GM18907 (cell line): ENCODE results near the gene USP27X.
A peak's percentile ranks its signal among the peaks of the same experiment; 100 is the strongest.

Experiments
- ATAC-seq: cut with Tn5 transposase; IDR thresholded peaks from one replicate; pipeline ENCODE4 v1.9.1; 2021; ENCODE audit warnings: mild to moderate bottlenecking, moderate library complexity; ENCODE audit not compliant: unreplicated experiment

Gene USP27X

DNA sequence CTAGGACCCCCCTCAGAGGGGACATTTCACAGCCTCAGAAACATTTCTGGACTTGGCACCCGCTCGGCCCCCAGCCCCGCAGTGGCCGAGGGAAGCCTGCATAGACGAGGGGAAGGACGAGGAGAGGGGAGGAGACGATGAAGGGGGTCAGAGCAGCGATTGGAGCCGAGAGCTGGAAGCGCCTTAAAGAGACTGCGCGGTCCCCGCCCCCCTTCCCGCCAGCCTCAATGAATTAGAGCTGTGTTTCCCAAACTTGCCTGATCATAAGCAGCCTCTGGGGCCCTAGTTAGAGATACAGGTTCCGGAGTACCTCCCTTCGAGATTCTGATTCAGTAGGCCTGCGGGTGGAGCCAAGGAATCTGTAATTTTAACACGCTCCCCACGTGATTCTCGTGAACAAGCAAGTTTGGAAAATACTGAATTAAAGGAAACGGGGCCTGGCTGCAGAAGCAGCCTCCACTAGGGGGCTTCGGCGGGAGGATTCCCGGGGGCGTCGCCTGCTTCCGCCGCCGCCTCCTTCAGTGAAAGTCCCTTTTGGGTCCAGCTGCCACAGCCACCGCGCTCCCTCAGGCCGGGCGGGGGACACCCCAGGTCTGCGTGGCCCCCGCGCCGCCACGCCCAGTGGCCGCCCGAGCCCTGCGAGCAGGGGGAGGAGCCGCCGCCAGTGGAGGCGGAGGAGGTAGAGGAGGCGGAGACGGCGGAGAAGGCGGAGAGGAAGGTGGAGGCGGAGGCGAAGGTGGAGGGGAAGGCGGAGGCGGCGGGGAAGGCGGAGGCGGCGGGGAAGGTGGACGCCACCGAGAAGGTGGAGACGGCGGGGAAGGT lies at the start of gene USP27X:
TSS of gene USP27X (plus strand) at position 651 of the 822 bp plus-strand sequence. CDS start 824 bp downstream, outside the sequence.
- ATAC-seq, result peak; percentile 90

- ATAC-seq, result peak; percentile 77
Observed at GRCh38 chrX:49838374-49838773, 40.9 kb upstream of the USP27X start.

- peak; percentile 63 for ATAC-seq
Observed at GRCh38 chrX:49840679-49841078, 38.6 kb upstream of the USP27X start.

- no peak for ATAC-seq
Observed at GRCh38 chrX:49842621-49843020, 36.7 kb upstream of the USP27X start.

- ATAC-seq, result no peak
Observed at GRCh38 chrX:49844611-49845010, 34.7 kb upstream of the USP27X start.

GRCh38 chrX:49845701-49846403 lies 33.4 kb upstream of the USP27X start:
- ATAC-seq, result no peak

GRCh38 chrX:49846522-49846921 lies 32.8 kb upstream of the USP27X start:
- no peak for ATAC-seq

- no peak for ATAC-seq
Observed at GRCh38 chrX:49848275-49848674, 31.0 kb upstream of the USP27X start.

GRCh38 chrX:49850028-49850427 lies 29.3 kb upstream of the USP27X start:
- no peak for ATAC-seq

DNA sequence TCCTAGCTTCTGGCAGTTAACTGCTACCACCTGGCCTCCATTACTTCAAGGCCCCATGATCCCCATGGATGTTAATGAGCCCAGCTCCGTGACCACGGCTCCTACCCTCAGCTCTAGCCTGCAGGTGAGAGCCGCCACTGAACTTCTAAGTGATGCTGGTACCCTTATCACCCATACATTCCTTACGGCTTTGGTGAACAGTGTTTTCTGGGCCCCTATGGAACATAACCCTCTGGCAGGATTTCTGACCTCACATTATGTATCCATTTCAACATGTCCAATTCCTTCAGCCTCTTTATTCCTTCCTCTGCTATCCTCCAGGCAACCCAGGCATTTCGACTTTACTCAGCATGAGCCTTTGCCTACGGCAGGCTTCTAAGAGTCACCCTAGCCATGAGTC lies 25.6 kb upstream of the USP27X start:
- no peak for ATAC-seq

DNA sequence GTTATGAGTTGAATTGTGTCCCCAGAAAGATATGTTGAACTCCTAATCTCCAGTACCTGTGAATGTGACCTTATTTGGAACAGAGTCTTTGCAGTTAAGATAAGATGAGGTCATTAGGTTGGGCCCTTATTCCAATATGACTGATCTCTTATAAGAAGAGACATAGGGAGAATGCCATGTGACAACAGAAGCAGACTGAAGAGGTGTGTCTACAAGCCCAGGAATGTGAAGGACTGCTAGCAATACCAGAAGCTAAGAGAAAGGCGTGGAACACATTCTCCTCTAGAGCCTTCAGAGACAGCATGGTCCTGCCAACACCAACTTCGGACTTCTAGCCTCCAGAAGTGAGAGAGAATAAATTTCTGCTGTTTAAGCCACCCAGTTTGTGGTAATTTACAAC lies 22.5 kb upstream of the USP27X start:
- ATAC-seq, result no peak

DNA sequence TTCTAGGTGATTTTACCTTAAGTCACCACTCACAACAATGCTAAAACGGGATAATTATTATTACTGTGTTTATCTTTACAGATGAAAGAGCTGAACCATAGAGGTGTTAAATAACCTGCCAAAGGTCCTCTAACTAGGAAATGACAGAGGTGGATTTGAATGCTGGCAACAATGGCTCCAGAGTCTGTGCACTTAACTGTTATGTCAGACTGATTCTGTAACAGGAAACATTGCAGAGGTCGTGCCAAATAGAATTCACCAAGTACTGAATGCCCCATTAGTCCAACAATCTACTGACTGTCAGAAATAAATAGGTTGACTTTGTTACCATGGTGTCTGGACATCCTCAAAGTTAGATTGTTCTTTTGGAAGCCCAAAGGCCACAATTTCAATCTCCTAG lies 20.9 kb upstream of the USP27X start:
- ATAC-seq, result no peak

DNA sequence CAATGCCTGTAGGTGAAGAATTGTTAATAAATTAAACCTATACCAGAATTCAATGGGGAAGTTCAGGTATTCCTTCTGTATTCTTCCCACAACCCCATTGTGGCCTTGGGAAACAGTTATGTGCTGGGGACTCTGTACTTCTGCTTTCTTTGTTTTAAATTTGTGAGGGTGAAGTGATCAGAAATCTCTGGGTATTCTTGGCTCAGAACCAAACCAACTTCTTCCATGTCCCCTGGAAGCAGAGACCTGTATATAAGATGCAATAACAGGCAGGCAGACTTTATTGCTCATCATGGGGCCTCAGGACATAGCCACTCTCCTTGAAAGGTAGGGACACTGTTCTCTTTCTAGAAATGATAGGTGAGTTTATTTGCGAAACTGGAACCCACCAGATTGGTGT lies 19.8 kb upstream of the USP27X start:
- no peak for ATAC-seq

DNA sequence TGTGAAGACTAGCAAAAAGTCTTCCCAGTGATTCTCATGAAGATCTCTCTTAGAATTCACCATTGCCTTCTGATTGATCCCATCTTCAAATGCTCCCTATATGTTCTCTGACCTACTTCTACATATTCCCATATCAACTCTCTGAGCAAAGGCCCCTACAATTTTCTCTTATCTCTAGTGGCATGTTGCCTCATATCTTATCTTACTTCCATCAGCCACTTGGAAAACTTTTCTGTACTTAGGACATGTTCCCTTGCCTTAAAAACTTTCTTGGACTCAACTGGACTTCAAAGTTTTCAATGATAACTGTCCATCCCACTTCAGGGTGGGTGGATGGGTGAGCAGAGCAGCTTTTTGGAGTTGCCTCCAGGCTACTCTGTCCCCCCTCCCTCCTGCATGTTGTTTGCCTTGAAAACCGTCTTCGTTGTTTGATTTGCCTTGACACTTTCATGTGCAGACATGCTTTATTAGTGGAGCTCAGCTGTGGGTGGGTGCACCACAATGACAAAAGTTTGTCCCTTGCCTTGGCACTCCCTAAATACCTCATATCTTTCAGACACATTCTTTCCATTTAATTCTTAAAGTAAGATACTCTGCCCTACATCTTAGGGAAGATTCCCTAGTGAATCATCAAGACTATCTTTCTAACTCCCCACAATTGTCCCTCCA lies 18.3 kb upstream of the USP27X start:
- ATAC-seq, result no peak

DNA sequence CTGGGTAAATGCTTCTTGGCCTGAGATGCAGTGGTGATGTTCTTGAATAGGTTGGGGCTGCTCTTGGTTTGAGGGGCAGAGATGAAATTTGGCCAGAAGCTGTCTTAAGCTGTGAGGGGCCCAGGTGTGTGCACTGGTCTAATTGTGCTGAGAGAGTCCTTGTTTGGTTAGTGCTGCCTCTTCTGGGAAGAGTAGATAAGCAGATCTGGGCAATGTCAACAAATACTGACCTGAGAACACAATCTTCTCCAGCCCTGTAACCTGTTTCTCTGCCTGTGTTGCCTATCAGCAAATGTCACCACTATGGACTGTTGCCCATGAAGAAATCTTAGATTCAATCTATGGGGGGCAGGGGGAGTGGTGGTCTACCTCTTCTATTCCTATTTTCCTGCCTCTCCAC lies 17.2 kb upstream of the USP27X start:
- ATAC-seq, result no peak

DNA sequence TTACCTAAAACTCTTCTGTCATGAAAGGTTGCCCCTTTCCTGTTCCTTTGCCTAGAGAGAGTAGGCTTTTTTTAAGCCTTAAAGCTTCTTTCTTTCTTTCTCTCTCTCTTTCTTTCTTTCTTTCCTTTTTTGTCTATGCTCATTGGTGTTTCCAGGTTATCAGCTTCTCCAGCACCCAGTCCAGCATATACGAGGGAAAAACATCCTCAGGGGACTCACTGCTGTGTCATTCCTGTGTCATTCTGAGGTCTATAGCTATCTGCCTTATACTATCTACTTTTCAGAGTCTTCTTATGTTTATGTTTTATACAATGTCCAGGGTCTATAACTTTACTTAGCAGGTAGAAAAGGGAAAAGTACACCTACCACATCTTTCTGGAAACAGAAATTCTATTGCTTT lies 10.5 kb upstream of the USP27X start:
- no peak for ATAC-seq

GRCh38 chrX:49876750-49877149 lies 2.5 kb upstream of the USP27X start:
- ATAC-seq, result no peak

DNA sequence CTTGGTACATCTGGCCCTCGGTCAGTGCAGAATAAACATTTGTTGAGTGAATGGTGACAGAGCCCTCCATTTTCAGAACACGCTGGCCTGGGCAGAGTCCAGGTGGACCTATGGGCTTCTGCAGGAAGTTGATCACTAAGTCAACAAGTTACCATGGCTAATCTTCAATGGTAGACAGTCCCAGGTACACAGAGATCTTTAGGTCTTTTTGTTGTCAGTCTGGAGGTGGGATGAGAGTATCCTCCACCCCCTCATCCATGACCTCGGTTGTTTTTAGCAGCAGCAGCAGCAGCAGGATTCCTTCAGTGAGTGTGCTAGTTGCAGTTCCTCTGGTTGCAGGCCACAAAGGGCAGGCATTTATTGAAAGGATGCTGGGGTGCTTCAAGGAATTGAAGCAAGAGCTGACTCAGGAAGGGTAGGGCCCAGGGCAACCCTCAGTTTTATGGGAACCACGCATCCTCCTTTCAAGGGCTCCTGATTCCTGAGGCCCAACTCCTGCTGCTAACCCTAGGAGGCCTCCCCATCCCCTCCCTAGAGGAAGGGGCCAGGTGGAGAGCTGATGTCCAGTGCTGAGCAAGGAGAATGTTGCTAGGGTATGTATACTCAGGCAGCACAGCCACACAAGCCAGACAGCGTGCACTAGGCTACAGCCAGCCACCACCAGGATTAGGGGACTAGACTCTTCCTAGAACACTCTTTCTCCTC lies 1.7 kb upstream of the USP27X start:
- no peak for ATAC-seq

DNA sequence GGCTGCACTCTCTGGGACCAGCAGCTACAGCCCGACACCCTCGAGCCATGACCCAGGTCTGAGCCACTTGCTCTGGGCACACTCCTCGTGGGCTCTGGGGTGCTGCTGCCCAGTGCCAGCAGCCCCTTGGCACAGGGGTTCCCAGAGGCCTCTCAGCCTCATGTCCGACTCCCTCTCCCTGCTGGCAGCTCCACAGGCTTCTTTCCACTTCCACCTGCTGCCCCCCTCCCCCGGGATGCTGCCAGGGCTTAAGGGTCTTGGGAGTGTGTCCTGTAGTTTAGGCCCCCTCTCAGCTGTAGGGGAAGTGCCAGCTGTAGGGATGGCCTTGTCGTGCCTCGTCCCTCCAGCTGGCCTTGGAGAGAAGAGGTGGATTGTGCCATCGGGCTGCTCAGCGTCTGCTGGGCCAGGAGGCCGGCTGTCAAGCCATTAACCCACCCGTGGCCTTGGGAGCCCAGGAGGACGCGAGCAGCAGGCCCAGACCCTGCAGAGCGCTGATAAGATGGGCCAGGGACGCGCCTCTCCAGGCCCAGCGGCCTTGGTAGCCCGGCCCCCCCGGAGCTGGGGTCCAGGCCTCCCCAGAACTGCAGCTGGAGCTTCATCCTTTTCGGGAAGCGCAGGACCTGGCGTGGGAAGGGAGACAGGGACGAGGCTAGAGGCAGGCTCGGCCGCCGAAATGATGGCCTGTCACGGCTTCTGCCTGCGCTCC lies 1.0 kb upstream of the USP27X start:
- no peak for ATAC-seq

- peak; percentile 25 for ATAC-seq
Observed at GRCh38 chrX:49879656-49880277, 483 bp downstream of the USP27X start.
